ENCODE data around the gene SBNO2.

DNA sequence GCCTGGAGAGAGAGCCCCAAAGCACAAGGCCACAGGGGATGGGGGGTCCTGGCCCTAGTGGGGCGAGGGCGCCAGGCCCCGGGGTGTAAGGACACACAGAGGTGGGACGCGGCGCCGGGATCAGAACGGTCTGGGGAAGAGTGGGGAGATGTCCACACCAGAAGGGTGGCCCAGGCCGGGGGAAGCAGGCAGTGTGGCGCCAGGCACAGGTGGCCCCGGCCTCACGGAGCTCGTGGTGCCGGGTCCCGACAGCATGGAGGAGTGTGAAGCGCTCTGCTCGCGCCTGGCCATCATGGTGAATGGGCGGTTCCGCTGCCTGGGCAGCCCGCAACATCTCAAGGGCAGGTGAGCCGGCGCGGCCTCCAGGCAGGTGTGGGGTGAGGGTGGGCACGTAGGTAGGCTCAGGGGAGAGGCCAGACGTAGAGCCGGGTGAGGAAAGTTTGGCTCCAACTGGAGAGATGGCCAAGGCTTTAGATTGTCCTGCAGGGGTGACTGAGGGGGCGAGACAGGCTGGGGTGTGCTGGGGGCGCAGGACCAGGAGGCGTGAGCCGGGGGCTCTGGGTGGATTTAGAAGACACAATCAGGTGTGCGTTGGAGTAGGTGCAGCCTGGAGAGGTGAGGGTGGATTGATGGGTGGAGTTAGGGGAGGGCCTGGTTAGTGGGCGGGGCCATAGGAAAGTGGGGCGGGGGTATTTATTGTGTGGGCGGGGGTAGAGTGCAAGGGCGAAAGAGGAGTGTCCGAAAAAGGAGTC lies 110.0 kb downstream of the SBNO2 start:
- TF ChIP-seq, protein P1, sequence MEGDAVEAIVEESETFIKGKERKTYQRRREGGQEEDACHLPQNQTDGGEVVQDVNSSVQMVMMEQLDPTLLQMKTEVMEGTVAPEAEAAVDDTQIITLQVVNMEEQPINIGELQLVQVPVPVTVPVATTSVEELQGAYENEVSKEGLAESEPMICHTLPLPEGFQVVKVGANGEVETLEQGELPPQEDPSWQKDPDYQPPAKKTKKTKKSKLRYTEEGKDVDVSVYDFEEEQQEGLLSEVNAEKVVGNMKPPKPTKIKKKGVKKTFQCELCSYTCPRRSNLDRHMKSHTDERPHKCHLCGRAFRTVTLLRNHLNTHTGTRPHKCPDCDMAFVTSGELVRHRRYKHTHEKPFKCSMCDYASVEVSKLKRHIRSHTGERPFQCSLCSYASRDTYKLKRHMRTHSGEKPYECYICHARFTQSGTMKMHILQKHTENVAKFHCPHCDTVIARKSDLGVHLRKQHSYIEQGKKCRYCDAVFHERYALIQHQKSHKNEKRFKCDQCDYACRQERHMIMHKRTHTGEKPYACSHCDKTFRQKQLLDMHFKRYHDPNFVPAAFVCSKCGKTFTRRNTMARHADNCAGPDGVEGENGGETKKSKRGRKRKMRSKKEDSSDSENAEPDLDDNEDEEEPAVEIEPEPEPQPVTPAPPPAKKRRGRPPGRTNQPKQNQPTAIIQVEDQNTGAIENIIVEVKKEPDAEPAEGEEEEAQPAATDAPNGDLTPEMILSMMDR (IDR thresholded peaks at IDR 0.05), result no peak
- no peak for TF ChIP-seq POLR2A (IDR thresholded peaks at IDR 0.05)

Data from Peyer's patch (tissue), 4 donors.